HG02970 (cell line): ENCODE data around the gene CTNNA3.
"Not testable (repeated sequence)": the region's sequence is repeated elsewhere in the genome, so short reads cannot be mapped to it uniquely, and the experiment has no call there.

Experiments
- ATAC-seq: cut with Tn5 transposase; IDR thresholded peaks from one replicate; pipeline ENCODE4 v1.9.1; 2021; ENCODE audit warnings: mild to moderate bottlenecking, moderate library complexity, moderate number of reproducible peaks; ENCODE audit not compliant: unreplicated experiment, low FRiP score

CTNNA3 gene

DNA sequence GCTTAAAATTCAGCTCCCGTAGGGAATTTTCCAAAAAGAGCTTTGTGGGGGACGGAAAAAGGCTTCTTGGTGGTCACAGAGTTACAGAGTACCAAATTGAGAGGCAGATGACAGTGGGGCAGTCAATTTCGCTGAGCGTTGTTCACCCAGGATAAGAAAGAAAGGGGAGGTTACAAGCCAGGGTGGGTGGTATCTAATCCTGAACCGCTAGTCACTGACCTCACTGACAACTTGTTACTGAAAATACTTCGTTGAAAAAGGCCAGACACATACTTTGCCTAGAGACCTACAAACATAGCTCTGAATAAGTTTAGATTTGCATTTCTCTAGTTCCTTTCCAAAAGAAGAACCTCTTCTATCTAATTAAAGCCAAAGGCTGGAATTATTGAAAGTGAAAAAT, at the start of gene CTNNA3:
Gene CTNNA3, minus strand, starts transcription at position 167 of the 400 bp plus-strand sequence.
- ATAC-seq, result no peak

DNA sequence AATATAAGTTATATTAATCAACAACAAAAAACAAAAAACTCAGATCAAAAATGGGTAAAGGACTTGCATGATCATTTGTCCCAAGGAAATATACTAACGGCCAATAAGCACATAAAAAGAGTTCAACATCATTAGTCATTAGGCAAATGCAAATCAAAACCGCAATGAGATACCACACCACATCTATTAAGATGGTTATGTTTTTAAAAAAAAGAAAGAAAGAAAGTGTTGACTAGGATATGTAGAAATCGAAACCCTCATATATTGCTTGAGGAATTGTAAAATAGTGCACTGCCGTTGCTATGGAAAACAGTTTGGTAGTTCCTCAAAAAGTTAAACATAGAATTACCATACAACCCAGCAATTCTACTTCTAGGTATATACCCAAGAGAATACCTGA, 39.4 kb upstream of the CTNNA3 start:
- ATAC-seq, result no peak

DNA sequence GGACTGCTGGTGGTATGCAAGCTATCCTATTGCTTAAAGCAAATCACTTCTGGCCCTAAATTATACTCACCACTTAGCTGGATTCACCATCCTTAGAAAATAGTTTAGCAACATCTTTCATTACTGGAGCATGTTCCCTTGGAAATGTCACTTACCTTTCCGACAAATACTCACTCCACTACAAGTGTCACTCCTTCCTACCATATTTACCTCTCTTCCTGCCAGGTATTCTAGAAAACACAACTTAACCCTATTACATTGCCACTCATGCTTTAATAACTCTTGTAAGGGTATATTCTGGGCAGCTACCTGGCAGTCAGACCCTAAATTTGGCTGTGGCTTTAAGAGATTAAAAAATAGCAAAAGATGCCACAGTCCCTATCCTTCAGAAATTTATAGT, 37.5 kb upstream of the CTNNA3 start:
- ATAC-seq, result no peak

DNA sequence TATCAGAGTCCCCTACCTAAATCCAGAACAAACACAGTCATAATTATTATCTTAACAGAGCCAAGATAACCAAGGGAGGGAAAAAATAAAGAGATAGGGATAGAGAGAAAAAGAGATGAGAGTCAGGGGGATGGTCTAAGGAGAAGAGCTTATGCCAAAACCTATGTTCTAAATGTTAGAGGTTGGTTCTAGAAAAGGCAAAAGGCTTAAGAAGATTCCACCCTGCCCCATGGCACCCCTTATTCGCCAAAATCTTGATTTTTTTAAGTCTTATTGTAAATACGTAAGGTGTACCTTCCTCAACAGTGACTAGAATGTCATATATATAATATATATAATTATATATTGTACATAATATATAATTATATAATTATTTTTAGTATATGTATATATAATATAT, 29.6 kb upstream of the CTNNA3 start:
- no peak for ATAC-seq

DNA sequence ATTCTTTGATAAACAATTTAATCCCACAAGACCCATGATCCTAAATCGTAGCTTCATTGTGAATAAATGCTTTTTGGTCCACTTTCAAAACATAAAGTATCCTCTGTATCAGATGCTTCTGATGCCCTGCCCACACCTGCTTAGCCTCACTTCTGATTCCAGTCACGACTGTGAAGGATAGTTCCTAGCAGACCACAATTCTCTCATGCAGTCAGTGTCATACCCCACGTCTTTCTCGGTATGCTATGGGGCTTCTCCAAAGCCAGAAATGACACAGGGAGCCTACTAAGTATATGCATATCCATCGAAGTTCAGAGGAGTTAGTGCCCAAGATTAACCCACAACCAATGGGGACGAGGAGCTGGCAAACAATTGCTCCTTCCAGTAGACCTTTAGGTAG, 27.6 kb upstream of the CTNNA3 start:
- ATAC-seq, result no peak

DNA sequence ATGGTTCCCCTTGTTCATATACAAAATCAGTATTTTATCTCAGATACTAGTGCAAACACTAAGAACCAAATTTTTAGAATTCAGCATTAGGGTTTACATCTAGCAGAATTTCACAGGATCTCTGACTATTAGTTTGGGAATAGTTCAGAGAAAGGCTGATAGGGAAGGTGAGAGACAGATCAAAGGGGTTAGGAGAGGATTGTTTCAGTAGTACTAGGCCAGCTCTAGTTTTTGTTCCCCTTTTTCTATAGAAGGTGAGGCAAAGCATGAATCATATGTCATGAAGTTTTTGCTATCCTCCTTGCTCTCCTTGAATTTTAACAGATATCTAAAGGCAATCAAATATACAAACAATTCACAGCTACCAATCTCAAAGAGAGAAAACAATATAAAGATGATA, 26.1 kb upstream of the CTNNA3 start:
- ATAC-seq, result no peak

DNA sequence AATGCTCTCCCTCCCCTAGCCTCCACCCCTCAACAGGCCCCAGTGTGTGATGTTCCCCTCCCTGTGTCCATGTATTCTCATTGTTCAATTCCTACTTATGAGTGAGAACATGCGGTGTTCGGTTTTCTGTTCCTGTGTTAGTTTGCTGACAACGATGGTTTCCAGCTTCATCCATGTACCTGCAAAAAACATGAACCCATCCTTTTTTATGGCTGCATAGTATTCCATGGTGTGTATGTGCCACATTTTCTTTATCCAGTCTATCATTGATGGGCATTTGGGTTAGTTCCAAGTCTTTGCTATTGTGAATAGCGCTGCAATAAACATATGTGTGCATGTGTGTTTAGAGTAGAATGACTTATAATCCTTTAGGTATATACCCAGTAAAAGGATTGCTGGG, 20.5 kb upstream of the CTNNA3 start:
- not testable (repeated sequence) for ATAC-seq

DNA sequence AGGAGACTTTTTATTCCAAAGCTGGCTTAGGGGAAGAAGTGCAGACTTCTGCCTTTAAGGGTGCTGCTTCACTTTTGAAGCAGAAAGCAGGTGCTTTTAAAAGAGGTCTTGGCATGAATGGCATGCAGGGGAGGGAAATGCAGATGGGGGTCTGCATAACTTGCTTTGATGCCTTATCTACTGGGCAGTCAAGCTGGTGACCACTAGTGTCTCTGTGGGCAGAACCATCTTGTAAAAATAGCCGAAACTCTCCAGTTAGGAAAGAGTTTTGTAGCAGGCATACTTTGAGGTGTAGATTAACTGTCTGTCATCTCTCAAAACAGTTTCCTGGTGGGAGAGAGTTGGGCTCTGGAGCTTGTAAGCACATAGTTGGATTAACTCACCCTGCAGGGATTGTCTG, 9.9 kb upstream of the CTNNA3 start:
- no peak for ATAC-seq

DNA sequence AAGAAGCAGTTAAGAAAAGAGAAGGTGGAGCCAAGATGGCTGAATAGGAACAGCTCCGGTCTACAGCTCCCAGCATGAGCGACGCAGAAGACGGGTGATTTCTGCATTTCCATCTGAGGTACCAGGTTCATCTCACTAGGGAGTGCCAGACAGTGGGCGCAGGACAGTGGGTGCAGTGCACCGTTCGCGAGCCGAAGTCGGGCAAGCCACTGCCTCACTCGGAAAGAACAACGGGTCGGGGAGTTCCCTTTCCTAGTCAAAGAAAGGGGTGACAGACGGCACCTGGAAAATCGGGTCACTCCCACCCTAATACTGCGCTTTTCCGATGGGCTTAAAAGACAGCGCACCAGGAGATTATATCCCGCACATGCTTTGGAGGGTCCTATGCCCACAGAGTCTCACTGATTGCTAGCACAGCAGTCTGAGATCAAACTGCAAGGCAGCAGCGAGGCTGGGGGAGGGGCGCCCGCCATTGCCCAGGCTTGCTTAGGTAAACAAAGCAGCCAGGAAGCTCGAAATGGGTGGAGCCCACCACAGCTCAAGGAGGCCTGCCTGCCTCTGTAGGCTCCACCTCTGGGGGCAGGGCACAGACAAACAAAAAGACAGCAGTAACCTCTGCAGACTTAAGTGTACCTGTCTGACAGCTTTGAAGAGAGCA, 3.7 kb upstream of the CTNNA3 start:
- not testable (repeated sequence) for ATAC-seq

DNA sequence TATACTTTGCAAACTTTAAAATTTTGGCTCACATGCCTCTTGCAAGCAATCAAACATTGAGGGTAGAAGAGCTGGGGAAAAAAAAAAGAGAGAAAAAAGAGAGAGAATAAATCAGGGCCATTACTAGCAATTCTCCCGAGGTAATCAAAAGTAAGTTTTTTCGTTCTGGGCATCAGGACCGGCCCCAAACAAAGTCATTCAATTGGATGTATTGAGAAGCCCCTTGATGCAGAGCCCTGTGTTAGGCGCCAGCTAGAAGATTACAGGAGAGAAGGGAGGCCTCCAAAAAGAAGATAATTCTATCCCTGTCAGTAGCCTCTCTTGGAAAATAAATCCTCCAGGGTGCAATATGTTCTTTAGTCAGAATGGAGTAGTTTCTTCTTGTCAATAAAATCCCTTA, 2.2 kb upstream of the CTNNA3 start:
- no peak for ATAC-seq

DNA sequence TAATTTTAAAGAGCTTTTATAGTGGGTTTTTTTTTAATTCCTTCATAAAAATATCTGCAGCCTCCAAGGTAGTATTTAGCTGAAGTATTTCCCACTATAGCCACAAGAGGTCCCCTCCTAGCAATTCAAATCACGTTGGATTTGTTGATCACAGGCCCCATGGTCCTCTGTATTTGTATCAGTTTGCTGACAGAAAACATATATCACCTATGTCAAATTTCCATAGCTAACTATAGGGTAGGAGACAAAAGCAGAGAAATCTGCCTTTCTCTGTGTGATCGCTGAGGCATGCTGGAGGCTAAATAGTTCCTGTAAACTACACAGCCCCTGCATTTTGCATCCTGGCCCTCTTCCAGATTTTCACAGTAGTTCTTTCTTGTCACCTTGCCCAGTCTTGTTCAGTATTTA, 1.7 kb upstream of the CTNNA3 start:
- ATAC-seq, result no peak

DNA sequence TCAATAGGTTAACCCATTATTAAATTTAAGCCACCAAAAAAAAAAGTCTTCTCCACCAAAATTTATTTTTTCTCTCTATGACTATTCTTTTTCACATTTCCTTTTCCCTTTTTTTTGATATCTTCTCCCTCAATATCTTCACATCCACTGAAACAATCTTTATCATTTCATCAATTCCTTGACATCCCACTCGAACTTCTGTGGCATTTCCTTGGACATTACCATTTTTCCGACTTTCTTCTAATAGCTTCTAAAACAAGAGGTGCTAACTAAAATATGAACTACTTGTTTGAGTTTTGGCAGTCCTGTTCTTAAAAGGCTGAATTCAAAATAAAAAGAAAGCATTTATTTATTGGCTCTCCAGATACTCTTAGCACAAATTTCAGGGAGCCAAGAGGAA, 684 bp upstream of the CTNNA3 start:
- ATAC-seq, result no peak

DNA sequence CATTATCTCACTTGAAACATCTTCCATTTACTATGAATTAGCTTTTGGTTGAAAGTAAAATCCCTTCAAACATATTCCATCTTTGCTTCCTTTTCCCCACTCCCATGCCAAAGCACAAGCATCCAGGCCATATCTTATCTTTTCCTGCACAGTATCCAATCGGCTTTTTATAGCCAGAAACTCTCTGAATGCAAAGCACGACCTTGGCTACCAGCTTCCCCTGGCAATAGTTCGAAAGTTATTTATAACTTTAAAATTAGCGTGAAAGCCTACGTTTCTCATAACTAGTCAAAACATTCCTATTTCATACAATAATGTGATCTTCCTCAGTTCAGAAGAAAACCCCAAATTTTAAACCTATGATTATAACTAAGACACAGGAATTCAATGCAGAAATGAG, 440 bp downstream of the CTNNA3 start:
- no peak for ATAC-seq

DNA sequence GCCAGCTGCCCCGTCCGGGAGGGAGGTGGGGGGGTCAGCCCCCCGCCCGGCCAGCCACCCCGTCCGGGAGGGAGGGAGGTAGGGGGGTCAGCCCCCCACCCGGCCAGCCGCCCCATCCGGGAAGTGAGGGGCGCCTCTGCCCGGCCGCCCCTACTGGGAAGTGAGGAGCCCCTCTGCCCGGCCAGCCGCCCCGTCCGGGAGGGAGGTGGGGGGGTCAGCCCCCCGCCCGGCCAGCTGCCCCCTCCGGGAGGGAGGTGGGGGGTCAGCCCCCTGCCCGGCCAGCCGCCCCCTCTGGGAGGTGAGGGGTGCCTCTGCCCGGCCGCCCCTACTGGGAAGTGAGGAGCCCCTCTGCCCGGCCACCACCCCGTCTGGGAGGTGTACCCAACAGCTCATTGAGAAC, 4.1 kb downstream of the CTNNA3 start:
- ATAC-seq, result not testable (repeated sequence)

DNA sequence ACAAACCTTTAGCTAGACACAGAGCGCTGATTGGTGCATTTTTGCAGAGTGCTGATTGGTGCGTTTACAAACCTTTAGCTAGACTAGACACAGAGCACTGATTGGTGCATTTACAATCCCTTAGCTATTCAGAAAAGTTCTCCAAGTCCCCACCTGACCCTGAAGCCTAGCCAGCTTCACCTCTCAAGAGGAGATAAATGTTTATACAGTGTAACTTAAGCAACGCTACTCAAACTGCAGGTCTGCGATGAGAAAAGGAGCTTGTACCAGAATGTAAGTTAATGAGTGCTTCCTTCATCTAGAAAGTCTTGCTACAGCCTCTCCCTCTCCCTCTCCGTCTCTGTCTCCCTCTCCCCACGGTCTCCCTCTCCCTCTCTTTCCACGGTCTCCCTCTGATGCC, 5.5 kb downstream of the CTNNA3 start:
- not testable (repeated sequence) for ATAC-seq

DNA sequence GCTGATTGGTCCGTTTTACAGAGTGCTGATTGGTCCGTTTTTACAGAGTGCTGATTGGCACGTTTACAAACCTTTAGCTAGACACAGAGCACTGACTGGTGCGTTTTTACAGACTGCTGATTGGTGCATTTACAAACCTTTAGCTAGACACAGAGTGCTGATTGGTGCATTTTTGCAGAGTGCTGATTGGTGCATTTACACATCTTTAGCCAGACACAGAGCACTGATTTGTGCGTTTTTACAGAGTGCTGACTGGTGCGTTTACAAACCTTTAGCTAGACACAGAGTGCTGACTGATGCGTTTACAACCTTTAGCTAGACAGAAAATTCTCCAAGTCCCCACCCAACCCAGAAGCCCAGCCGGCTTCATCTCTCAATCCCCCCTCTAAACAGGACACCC, 11.9 kb downstream of the CTNNA3 start:
- not testable (repeated sequence) for ATAC-seq

DNA sequence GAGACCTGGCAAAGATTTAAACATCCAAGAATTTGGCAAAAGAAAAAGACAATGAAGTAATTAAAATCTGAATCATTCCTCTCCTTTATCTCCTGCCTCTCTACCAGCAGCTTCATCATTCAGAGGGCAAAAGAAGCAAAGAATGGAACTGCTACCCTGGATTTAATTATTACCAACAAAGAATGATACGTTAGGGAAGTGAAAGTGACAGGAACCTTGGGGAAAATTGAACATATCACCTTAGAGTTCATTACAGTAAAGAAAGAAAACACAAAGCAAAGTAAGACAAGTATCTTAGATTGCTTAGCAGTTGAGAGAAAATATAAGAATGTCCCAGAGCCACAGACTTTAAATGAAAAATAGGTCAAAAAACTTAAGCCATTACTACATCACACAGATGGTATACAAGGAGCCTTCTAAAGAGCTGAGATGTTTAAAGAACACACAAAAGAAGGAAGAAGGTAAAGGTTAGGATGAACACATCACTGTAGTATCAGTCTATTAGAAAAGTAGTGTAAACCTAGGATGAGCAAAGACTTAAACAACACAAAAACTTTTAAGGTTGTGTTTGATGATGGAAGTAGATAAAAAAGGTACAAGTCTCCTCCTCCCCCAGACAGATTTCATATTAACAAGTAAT, 17.5 kb downstream of the CTNNA3 start:
- ATAC-seq, result no peak

DNA sequence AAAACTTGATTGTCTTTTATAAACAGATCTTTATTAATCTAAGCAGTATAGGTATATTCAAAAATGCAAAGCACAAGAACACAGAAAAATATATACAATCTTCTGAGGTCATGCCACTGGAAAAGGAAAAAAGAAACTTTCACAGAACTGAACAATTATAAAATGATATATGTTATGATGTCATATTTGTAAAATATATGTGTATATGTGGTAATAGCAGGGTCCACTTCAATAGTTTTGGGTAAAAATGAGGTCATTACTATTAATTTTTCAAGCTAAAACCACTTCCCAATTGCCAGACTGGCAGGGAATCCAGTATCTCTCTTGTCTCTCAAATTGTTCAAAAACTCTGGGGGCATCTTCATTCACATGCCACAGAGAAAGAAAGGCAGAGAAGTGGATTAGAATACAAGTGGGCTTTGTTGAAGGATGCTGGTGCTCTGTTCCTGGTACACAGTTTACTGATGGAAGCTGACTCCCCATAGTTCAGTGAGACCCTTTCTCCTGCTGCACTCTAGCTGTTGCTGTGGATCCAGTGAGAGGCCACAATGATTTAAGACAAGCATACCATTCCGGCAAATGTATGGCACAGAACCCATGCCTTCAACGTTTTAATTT, 19.7 kb downstream of the CTNNA3 start:
- ATAC-seq, result no peak

DNA sequence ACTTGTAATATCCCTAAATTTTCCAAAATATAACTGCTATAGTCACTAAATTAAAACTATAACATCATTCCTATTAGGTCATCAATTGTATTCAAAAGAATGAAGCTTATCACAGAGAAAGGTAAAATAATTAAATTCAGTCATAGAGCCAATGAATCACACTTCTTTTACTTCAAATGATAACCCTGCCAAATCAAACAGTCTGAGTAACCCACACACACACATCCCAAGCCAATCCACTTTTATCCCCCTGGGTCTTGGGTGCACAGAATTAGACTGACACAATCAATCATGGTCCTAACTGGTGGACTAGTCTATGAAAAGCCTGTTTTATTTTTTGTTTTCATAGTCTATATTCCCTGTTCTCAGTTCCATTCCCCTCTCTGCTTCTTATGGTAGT, 25.6 kb downstream of the CTNNA3 start:
- ATAC-seq, result no peak

DNA sequence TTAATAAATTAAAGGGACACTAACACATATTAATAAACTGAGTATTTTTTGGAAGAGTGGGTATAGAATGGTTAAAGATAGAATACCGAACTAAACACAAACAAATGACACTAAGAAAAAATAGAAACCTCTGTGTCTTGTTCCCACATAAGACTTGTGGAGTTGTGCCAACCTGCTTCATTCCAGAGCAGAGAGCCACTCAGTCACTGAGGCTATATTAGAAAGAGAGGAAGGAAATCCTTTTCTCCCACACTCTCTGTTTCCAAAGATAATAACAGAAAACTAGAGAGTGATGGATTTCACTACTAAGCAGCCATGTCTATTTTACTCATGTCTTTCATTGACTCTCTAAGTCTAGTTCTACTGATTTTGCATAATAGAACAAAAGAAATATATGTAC, 26.0 kb downstream of the CTNNA3 start:
- no peak for ATAC-seq

DNA sequence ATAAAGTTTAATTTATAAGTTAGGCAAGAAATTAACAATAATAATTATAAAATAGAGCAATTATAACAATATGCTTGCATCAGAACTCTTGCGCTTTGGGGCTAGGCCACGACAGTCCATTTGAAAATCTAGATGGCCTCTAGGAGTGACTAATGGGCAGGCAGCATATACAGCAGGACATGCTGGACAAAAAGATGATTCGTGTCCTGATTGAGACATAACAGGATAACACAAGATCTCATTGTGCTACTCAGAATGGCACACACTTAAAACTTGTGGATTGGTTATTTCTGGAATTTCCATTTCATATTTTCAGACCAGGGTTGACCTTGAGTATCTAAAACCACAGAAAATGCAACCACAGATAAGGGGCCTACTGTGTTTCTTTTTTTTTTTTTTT, 27.5 kb downstream of the CTNNA3 start:
- ATAC-seq, result no peak

DNA sequence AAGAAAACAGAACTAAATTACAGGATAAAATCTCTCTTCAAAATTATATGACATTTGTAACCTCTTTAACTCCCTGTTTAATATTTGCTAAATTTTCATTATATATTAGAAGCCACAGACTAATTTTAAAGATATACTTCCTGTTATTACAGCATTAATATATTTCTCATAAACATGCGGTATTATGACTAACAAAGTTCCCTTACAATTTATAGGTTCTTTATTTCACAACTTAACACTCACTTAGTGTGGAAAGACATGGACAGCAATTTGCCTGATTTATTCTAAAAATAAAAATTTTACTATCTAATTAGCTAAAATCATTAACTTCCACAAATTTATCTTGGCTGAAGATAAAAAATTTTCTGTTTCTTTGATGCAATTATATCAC, 29.0 kb downstream of the CTNNA3 start:
- no peak for ATAC-seq
